AG09309 (cell line): Measurements from ENCODE around the gene SCG5.

Experiments used
- DNase-seq: peaks from one replicate; pipeline ENCODE4 v3.0.0-alpha.2; 2010; ENCODE audit warnings: low read depth
- H3K4me3 ChIP-seq: 2 replicates; pipeline ENCODE4 v1.5.1; 2011; ENCODE audit warnings: mild to moderate bottlenecking, low read depth, low read length, moderate library complexity; ENCODE audit not compliant: control insufficient read depth
- CTCF ChIP-seq: IDR thresholded peaks from 2 replicates; pipeline ENCODE4 v1.5.1; 2011; ENCODE audit warnings: mild to moderate bottlenecking, low read depth, low read length, inconsistent platforms; ENCODE audit not compliant: insufficient read depth, control insufficient read depth; ENCODE audit errors: missing control alignments

SCG5 gene

GRCh38 chr15:32652178-32652577 lies 10.7 kb downstream of the SCG5 start:
- no peak for TF ChIP-seq CTCF
- H3K4me3 ChIP-seq = no peak overlapping the region
- DNase-seq = no peak

- no peak for TF ChIP-seq CTCF
- H3K4me3 ChIP-seq = no peak overlapping the region
- no peak for DNase-seq
Measured at GRCh38 chr15:32656091-32656490, 14.6 kb downstream of the SCG5 start.

- H3K4me3 ChIP-seq = no peak overlapping the region
- TF ChIP-seq CTCF = no peak
- no peak for DNase-seq
Measured at GRCh38 chr15:32656496-32656895, 15.0 kb downstream of the SCG5 start.

GRCh38 chr15:32657198-32657883 lies 15.8 kb downstream of the SCG5 start:
- H3K4me3 ChIP-seq = no peak overlapping the region
- no peak for DNase-seq
- no peak for TF ChIP-seq CTCF

- no peak overlapping the region for H3K4me3 ChIP-seq
- DNase-seq = no peak
- TF ChIP-seq CTCF = no peak
Measured at GRCh38 chr15:32657941-32658340, 16.4 kb downstream of the SCG5 start.

GRCh38 chr15:32659340-32660155 lies 18.0 kb downstream of the SCG5 start:
- no peak overlapping the region for H3K4me3 ChIP-seq
- peak; percentile 19 for TF ChIP-seq CTCF
- DNase-seq = peak; percentile 65
